SK-N-SH treated with all-trans-retinoic acid at 6 μM for 48 hours (cell line): ENCODE results near the gene STAC2.

Experiments used
- ATAC-seq: fragments of 200-7000 bp; cut with Tn5 transposase; 3 replicates; pipeline ENCODE4 v1.9.1; 2020; ENCODE audit warnings: mild to moderate bottlenecking, moderate library complexity
- BACH2 ChIP-seq: fragments of 250-450 bp; sonication (Bioruptor Pico); IDR thresholded peaks from 2 replicates; pipeline ENCODE4 v1.9.0; 2021; ENCODE audit warnings: mild to moderate bottlenecking, borderline replicate concordance
- CSDC2 ChIP-seq: fragments of 250-450 bp; sonication (Bioruptor Pico); IDR thresholded peaks from 2 replicates; pipeline ENCODE4 v1.5.0; 2020; ENCODE audit warnings: mild to moderate bottlenecking, moderate library complexity
- ESRRG ChIP-seq: fragments of 250-450 bp; sonication (Bioruptor Pico); IDR thresholded peaks from 2 replicates; pipeline ENCODE4 v1.6.1; 2021; ENCODE audit warnings: mild to moderate bottlenecking
- GLIS3 ChIP-seq: fragments of 250-450 bp; sonication (Bioruptor Pico); IDR thresholded peaks from 2 replicates; pipeline ENCODE4 v1.5.0; 2020; ENCODE audit warnings: mild to moderate bottlenecking, moderate library complexity
- ISL1 ChIP-seq: fragments of 250-450 bp; sonication (Bioruptor Pico); IDR thresholded peaks from 2 replicates; pipeline ENCODE4 v2.1.2; 2022; ENCODE audit warnings: mild to moderate bottlenecking, moderate library complexity
- OSR1 ChIP-seq: fragments of 250-450 bp; sonication (Bioruptor Pico); IDR thresholded peaks from 2 replicates; pipeline ENCODE4 v1.8.0; 2022; ENCODE audit warnings: moderate library complexity, mild to moderate bottlenecking, inconsistent platforms
- PPARA ChIP-seq: fragments of 250-450 bp; sonication (Bioruptor Pico); IDR thresholded peaks from 2 replicates; pipeline ENCODE4 v1.5.0; 2020; ENCODE audit warnings: mild to moderate bottlenecking, borderline replicate concordance
- SNAI2 ChIP-seq: fragments of 250-450 bp; sonication (Bioruptor Pico); IDR thresholded peaks from 2 replicates; pipeline ENCODE4 v1.5.0; 2020; ENCODE audit warnings: mild to moderate bottlenecking, moderate library complexity
- TCF4 ChIP-seq: fragments of 250-450 bp; sonication (Bioruptor Pico); IDR thresholded peaks from 2 replicates; pipeline ENCODE4 v1.8.0; 2021; ENCODE audit warnings: mild to moderate bottlenecking, moderate library complexity, borderline replicate concordance
- TOX ChIP-seq: fragments of 250-450 bp; sonication (Bioruptor Pico); IDR thresholded peaks from 2 replicates; pipeline ENCODE4 v1.8.0; 2021; ENCODE audit warnings: mild to moderate bottlenecking, moderate library complexity, borderline replicate concordance
- ZFP3 ChIP-seq: fragments of 250-450 bp; sonication (Bioruptor Pico); IDR thresholded peaks from 2 replicates; pipeline ENCODE4 v1.5.0; 2020; ENCODE audit warnings: mild to moderate bottlenecking, moderate library complexity
- ZFP30 ChIP-seq: fragments of 450-650 bp; formaldehyde crosslinking; IDR thresholded peaks from 2 replicates; pipeline ENCODE4 v1.5.0; 2022; ENCODE audit warnings: mild to moderate bottlenecking, moderate library complexity
- ZNF565 ChIP-seq: fragments of 450-650 bp; formaldehyde crosslinking; conservative IDR thresholded peaks from 2 replicates; pipeline ENCODE4 v1.5.0; 2020; ENCODE audit warnings: low read depth, mild to moderate bottlenecking, moderate library complexity
- ZNF70 ChIP-seq: fragments of 450-650 bp; formaldehyde crosslinking; IDR thresholded peaks from 2 replicates; pipeline ENCODE4 v1.5.0; 2020; ENCODE audit warnings: mild to moderate bottlenecking, moderate library complexity
- ZNF8 ChIP-seq: fragments of 450-650 bp; formaldehyde crosslinking; IDR thresholded peaks from 2 replicates; pipeline ENCODE4 v1.5.0; 2020; ENCODE audit warnings: mild to moderate bottlenecking, moderate library complexity
- TF ChIP-seq, protein P1 (sequence below): fragments of 250-450 bp; sonication (Bioruptor Pico); IDR thresholded peaks from 2 replicates; pipeline ENCODE4 v1.5.1; 2020; ENCODE audit warnings: low read depth, mild to moderate bottlenecking, moderate library complexity
- TF ChIP-seq, protein P2 (sequence below): fragments of 250-450 bp; sonication (Bioruptor Pico); IDR thresholded peaks from 2 replicates; pipeline ENCODE4 v1.5.0; 2020; ENCODE audit warnings: mild to moderate bottlenecking, moderate library complexity
- TF ChIP-seq, protein P3 (sequence below): fragments of 250-450 bp; sonication (Bioruptor Pico); IDR thresholded peaks from 2 replicates; pipeline ENCODE4 v1.5.1; 2021; ENCODE audit warnings: mild to moderate bottlenecking, moderate library complexity
- TF ChIP-seq, protein P4 (sequence below): fragments of 250-450 bp; sonication (Bioruptor Pico); IDR thresholded peaks from 2 replicates; pipeline ENCODE4 v1.8.0; 2020; ENCODE audit warnings: mild to moderate bottlenecking, moderate library complexity, borderline replicate concordance
- TF ChIP-seq, protein P5 (sequence below): fragments of 250-450 bp; sonication (Bioruptor Pico); IDR thresholded peaks from 2 replicates; pipeline ENCODE4 v1.8.0; 2021; ENCODE audit warnings: low read depth, mild to moderate bottlenecking, moderate library complexity, borderline replicate concordance

The STAC2 gene

DNA sequence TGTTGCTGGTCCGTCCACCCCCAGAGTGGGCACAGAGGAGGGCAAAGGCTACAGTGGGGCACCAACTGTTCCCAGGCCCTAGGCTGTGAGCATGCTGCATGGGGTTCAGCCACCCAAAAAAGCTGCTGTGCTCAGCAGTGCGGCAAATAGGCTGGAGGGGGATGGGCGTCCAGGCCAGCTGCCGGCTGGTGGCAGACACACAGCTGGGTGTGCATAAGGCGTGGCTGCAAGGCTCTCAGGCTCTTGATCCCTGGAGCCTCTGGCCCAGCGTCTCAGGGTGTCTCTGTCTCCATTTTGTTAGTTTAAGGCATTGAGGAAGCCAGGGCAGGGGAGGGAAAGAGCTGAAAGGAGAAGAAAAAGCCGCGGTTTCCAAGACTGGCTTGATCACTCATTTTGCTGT lies 16.9 kb downstream of the STAC2 start:
- no peak for ATAC-seq
- no peak for TF ChIP-seq CSDC2 (CRISPR knock-in tag)
- TF ChIP-seq PPARA (CRISPR knock-in tag): no peak
- TF ChIP-seq ZNF8 (CRISPR knock-in tag): no peak
- TF ChIP-seq, protein P1, sequence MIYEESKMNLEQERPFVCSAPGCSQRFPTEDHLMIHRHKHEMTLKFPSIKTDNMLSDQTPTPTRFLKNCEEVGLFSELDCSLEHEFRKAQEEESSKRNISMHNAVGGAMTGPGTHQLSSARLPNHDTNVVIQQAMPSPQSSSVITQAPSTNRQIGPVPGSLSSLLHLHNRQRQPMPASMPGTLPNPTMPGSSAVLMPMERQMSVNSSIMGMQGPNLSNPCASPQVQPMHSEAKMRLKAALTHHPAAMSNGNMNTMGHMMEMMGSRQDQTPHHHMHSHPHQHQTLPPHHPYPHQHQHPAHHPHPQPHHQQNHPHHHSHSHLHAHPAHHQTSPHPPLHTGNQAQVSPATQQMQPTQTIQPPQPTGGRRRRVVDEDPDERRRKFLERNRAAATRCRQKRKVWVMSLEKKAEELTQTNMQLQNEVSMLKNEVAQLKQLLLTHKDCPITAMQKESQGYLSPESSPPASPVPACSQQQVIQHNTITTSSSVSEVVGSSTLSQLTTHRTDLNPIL (CRISPR knock-in tag): no peak
- TF ChIP-seq SNAI2 (CRISPR knock-in tag): no peak
- no peak for TF ChIP-seq ISL1
- TF ChIP-seq ZFP30 (CRISPR knock-in tag): no peak
- TF ChIP-seq, protein P2, sequence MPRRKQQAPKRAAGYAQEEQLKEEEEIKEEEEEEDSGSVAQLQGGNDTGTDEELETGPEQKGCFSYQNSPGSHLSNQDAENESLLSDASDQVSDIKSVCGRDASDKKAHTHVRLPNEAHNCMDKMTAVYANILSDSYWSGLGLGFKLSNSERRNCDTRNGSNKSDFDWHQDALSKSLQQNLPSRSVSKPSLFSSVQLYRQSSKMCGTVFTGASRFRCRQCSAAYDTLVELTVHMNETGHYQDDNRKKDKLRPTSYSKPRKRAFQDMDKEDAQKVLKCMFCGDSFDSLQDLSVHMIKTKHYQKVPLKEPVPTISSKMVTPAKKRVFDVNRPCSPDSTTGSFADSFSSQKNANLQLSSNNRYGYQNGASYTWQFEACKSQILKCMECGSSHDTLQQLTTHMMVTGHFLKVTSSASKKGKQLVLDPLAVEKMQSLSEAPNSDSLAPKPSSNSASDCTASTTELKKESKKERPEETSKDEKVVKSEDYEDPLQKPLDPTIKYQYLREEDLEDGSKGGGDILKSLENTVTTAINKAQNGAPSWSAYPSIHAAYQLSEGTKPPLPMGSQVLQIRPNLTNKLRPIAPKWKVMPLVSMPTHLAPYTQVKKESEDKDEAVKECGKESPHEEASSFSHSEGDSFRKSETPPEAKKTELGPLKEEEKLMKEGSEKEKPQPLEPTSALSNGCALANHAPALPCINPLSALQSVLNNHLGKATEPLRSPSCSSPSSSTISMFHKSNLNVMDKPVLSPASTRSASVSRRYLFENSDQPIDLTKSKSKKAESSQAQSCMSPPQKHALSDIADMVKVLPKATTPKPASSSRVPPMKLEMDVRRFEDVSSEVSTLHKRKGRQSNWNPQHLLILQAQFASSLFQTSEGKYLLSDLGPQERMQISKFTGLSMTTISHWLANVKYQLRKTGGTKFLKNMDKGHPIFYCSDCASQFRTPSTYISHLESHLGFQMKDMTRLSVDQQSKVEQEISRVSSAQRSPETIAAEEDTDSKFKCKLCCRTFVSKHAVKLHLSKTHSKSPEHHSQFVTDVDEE (CRISPR knock-in tag): no peak
- no peak for TF ChIP-seq OSR1 (CRISPR knock-in tag)
- TF ChIP-seq, all 23 proteins: peak for 0

DNA sequence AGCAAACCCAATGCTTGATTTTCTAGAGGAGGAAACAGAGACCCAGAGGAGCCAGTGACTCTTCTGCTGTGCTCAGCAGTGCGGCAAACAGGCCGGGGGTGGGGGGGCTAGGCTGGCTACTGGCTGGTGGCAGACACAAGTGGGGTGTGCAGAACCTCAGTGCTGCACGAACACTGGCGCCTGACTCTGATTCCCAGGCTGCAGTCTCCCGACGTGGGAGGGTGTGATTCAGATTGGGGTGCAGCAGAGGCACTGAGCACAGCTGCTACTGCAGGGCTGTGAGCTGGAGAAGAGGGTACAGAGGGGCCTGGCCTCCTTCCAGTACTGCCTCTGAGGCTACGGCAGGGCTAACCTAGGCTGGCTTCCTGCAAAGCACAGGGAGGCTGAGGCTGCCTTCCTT lies 17.6 kb downstream of the STAC2 start:
- ATAC-seq: no peak
- no peak for TF ChIP-seq ZFP30 (CRISPR knock-in tag)
- no peak for TF ChIP-seq TOX
- TF ChIP-seq, protein P3, sequence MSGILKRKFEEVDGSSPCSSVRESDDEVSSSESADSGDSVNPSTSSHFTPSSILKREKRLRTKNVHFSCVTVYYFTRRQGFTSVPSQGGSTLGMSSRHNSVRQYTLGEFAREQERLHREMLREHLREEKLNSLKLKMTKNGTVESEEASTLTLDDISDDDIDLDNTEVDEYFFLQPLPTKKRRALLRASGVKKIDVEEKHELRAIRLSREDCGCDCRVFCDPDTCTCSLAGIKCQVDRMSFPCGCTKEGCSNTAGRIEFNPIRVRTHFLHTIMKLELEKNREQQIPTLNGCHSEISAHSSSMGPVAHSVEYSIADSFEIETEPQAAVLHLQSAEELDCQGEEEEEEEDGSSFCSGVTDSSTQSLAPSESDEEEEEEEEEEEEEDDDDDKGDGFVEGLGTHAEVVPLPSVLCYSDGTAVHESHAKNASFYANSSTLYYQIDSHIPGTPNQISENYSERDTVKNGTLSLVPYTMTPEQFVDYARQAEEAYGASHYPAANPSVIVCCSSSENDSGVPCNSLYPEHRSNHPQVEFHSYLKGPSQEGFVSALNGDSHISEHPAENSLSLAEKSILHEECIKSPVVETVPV (CRISPR knock-in tag): no peak
- no peak for TF ChIP-seq SNAI2 (CRISPR knock-in tag)
- no peak for TF ChIP-seq CSDC2 (CRISPR knock-in tag)
- TF ChIP-seq, protein P2 (CRISPR knock-in tag): no peak
- TF ChIP-seq ESRRG: no peak
- TF ChIP-seq ZNF70 (CRISPR knock-in tag): no peak
- no peak for TF ChIP-seq TCF4
- TF ChIP-seq ZNF565 (CRISPR knock-in tag): no peak
- no peak for TF ChIP-seq ZFP3
- TF ChIP-seq, protein P4, sequence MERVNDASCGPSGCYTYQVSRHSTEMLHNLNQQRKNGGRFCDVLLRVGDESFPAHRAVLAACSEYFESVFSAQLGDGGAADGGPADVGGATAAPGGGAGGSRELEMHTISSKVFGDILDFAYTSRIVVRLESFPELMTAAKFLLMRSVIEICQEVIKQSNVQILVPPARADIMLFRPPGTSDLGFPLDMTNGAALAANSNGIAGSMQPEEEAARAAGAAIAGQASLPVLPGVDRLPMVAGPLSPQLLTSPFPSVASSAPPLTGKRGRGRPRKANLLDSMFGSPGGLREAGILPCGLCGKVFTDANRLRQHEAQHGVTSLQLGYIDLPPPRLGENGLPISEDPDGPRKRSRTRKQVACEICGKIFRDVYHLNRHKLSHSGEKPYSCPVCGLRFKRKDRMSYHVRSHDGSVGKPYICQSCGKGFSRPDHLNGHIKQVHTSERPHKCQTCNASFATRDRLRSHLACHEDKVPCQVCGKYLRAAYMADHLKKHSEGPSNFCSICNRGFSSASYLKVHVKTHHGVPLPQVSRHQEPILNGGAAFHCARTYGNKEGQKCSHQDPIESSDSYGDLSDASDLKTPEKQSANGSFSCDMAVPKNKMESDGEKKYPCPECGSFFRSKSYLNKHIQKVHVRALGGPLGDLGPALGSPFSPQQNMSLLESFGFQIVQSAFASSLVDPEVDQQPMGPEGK (CRISPR knock-in tag): no peak
- TF ChIP-seq ZNF8 (CRISPR knock-in tag): no peak
- no peak for TF ChIP-seq BACH2 (CRISPR knock-in tag)
- TF ChIP-seq GLIS3 (CRISPR knock-in tag): no peak
- TF ChIP-seq, protein P5, sequence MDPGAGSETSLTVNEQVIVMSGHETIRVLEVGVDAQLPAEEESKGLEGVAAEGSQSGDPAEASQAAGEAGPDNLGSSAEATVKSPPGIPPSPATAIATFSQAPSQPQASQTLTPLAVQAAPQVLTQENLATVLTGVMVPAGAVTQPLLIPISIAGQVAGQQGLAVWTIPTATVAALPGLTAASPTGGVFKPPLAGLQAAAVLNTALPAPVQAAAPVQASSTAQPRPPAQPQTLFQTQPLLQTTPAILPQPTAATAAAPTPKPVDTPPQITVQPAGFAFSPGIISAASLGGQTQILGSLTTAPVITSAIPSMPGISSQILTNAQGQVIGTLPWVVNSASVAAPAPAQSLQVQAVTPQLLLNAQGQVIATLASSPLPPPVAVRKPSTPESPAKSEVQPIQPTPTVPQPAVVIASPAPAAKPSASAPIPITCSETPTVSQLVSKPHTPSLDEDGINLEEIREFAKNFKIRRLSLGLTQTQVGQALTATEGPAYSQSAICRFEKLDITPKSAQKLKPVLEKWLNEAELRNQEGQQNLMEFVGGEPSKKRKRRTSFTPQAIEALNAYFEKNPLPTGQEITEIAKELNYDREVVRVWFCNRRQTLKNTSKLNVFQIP: no peak
- TF ChIP-seq PPARA (CRISPR knock-in tag): no peak
- no peak for TF ChIP-seq OSR1 (CRISPR knock-in tag)
